ENCODE results near the gene NAA60.

DNA sequence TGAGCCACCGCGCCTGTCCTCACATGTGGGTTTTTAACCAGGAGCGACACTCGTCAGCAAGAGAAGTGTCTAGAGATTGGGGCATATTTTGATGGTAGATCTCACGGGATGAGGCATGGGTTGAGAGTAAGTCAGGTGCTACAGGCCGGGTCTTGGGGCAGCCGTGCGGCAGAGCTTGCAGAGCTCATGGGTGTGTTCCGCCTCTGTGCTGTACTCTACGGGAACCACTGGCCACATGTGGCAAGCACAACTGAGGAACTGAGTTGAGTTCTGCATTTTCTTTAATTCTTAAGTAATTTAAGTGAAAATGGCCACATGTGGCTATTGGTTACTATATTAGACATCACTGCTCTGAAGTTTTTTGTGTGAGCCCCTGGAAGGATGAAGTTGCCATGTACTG lies 66.9 kb downstream of the NAA60 start:
- TF ChIP-seq, protein P1, sequence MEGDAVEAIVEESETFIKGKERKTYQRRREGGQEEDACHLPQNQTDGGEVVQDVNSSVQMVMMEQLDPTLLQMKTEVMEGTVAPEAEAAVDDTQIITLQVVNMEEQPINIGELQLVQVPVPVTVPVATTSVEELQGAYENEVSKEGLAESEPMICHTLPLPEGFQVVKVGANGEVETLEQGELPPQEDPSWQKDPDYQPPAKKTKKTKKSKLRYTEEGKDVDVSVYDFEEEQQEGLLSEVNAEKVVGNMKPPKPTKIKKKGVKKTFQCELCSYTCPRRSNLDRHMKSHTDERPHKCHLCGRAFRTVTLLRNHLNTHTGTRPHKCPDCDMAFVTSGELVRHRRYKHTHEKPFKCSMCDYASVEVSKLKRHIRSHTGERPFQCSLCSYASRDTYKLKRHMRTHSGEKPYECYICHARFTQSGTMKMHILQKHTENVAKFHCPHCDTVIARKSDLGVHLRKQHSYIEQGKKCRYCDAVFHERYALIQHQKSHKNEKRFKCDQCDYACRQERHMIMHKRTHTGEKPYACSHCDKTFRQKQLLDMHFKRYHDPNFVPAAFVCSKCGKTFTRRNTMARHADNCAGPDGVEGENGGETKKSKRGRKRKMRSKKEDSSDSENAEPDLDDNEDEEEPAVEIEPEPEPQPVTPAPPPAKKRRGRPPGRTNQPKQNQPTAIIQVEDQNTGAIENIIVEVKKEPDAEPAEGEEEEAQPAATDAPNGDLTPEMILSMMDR (conservative IDR thresholded peaks at IDR 0.05 in 1 of 2, IDR thresholded peaks at IDR 0.05 in 1 of 2; ENCODE audit: extremely low read depth in 1 of 2, insufficient read depth in 1 of 2, low read depth in 1 of 2, low read length in 2 of 2): no peak
- TF ChIP-seq EZH2 (IDR thresholded peaks at IDR 0.05; ENCODE audit: borderline replicate concordance, low read length): no peak
